Myocyte (in vitro differentiated cells): ENCODE measurements around the gene EFCAB14. TPM values are rescaled to one million over a fixed set of nuclear protein-coding genes. Genes with fewer than 3 reads are reported as not detected.
"Not testable (repeated sequence)": the region's sequence is repeated elsewhere in the genome, so short reads cannot be mapped to it uniquely, and the experiment has no call there.

Experiments
- DNase-seq: peaks from one replicate; pipeline ENCODE4 v3.0.0-alpha.2; 2012; ENCODE audit warnings: low read depth
- total RNA-seq: library from RNA; depleted of rRNA; stranded (reverse); fragments of >200 nt; gene quantifications from 2 replicates; pipeline ENCODE4 v1.2.3, GENCODE V29; 2014

The EFCAB14 gene
- total RNA-seq, 1 donor from 2014 or later: 50.9 TPM

- no peak for DNase-seq
These were observed 61.1 kb downstream of the EFCAB14 start for GRCh38 chr1:46657775-46658174.

DNA sequence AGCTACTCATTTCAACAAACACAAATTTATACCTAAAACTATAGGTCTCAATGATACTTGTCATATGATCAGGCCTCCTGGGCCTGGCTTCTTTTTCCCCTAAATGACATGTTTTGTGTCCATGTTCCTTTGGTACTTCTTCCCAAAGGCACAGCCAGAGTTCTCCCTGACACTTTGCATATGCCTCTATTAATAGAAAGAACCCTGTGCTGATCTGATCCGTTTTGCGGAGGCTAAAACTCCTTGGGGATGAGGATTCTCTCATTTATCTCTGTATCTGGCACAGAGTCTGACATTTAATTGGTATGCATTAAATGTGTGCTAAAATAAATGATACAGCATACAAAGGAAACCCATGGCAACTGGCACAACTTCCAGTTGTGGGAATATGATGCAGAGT lies 62.3 kb downstream of the EFCAB14 start:
- no peak for DNase-seq

GRCh38 chr1:46655848-46656247 lies 63.1 kb downstream of the EFCAB14 start:
- no peak for DNase-seq

DNA sequence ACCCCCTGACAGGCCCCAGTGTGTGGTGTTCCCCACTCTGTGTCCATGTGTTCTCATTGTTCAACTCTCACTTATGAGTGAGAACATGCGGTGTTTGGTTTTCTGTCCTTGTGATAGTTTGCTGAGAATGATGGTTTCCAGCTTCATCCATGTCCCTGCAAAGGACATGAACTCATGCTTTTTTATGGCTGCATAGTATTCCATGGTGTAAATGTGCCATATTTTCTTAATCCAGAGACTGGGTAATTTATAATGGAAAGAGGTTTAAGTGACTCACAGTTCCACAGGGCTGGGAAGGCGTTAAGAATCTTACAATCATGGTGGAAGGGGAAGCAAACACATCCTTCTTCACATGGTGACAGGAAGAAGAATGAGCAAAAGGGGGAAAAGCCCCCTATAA lies 64.2 kb downstream of the EFCAB14 start:
- DNase-seq: not testable (repeated sequence)

GRCh38 chr1:46654012-46654411 lies 64.9 kb downstream of the EFCAB14 start:
- DNase-seq: no peak

DNA sequence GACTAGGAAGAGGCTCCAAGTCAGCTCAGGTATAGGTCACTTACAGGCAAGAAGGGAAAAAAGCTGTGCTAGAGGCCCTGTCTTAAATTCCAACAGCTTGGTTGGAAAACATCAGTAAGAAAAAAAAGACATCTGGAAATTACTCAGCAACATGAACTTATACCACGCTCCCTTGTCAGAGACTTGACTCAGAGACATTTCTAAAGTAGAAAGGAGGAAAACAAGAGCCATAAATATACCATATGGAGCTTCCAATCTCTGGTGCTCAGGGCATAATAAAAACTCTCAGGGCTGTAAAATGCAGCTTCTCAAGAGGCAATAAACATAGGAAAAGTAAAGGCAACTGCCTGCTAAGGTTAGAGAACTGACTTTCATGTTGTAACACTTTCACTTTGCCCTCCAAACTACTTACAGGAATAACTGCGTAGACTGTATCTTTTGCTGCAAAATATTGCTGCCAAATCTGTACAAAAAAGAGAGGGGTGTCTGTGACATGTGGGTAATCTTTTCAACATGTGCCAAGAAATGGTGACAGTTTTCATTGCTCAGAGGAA lies 65.4 kb downstream of the EFCAB14 start:
- DNase-seq: no peak

GRCh38 chr1:46652321-46653100 lies 66.4 kb downstream of the EFCAB14 start:
- no peak for DNase-seq

DNA sequence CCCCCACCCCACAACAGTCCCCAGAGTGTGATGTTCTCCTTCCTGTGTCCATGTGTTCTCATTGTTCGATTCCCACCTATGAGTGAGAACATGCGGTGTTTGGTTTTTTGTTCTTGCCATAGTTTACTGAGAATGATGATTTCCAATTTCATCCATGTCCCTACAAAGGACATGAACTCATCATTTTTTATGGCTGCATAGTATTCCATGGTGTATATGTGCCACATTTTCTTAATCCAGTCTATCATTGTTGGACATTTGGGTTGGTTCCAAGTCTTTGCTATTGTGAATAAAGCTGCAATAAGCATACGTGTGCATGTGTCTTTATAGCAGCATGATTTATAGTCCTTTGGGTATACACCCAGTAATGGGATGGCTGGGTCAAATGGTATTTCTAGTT lies 67.8 kb downstream of the EFCAB14 start:
- not testable (repeated sequence) for DNase-seq

GRCh38 chr1:46650491-46650890 lies 68.4 kb downstream of the EFCAB14 start:
- no peak for DNase-seq

- no peak for DNase-seq
These were observed 69.2 kb downstream of the EFCAB14 start for GRCh38 chr1:46649764-46650163.

- no peak for DNase-seq
These were observed 71.3 kb downstream of the EFCAB14 start for GRCh38 chr1:46647611-46648010.

DNA sequence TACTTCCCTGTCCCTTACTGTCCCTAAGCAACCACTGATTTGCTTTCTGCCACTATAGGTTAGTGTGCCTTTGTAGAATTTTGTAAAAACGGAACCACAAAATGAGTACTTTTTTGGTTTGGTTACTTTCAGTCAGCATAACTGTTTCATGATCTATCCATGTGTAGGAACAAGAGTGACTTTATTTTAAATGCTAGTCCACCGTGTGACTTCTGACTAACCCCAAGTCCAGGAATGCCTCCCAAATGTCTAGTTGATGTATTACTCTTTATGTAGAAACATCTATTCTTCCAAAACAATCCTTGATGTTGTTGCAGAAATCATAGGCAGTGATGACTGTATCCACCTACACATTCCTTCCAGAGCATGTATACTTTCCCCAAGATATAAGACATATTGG lies 72.1 kb downstream of the EFCAB14 start:
- no peak for DNase-seq

GRCh38 chr1:46646331-46646730 lies 72.6 kb downstream of the EFCAB14 start:
- no peak for DNase-seq

GRCh38 chr1:46645815-46646214 lies 73.1 kb downstream of the EFCAB14 start:
- DNase-seq: no peak

DNA sequence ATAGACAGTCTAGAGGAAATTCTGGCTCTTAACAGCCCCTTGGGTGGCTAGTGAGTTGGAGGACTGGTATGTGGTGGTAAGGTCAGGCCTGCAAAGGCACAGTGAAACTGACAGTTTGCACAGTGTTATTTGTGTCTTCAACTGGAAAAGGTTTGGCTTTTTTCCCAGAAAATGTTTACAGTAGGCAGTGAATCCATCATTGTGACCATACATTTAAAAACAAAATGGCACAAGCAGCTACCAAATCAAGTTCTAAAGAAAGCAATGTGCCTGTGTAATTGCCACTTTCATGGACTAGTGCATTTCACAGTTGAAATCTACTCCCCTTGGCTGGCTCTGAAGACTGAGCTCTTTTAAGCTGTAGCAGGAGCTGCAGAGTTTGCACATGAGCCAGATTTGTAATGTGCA lies 75.5 kb downstream of the EFCAB14 start:
- DNase-seq: peak; percentile 55

GRCh38 chr1:46642115-46642680 lies 76.7 kb downstream of the EFCAB14 start:
- no peak for DNase-seq

GRCh38 chr1:46639547-46639946 lies 79.4 kb downstream of the EFCAB14 start:
- no peak for DNase-seq

- DNase-seq: no peak
These were observed 80.0 kb downstream of the EFCAB14 start for GRCh38 chr1:46638921-46639320.

DNA sequence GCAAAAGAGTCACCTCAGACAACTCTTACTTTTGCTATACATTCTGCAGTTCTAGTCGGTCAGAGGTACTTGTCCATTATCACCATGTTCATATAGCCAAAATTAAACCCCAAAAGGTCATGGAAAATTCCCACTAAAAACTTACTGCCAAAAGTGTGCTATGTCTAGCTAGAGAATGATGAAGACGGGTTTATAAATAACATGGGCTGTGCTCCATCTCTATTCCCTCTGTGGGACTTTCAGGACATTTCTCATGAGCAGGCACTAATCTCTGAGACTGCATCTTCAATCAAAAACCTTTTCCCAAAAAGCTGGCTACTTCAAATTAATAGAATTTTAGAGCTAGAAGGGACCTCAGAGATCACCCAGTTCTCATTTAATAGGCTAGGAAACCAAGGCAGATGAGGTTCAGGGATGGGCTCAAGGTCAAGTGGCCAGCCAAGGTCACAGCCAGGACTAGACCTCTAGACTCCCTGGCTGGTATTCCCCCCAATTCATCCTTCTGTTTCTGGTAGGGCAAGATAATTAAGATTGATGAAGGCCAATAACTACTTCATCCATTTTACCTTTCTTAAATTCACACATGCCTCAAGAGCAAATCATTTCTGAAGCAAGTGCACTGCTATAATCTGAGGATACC lies 81.3 kb downstream of the EFCAB14 start:
- peak; percentile 4 for DNase-seq

DNA sequence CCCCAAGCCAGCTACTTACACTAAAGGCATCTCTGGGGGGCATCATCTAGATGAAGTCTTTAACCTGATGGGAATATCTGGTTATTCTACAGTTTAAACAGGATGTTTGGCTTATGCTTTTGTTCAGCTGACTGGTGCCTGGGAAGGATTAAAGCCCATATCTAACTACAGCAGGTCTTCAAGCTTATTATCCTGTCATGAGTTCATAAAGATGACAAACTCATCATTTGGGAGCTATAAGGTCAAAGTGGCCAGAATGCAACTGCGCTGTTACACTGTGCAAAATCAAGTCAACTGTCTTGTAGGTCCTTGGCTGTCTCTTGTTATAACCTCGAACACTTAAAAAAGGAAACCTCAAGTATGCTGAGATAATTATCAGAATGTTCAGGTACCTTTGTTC lies 83.7 kb downstream of the EFCAB14 start:
- DNase-seq: no peak

- no peak for DNase-seq
These were observed 88.2 kb downstream of the EFCAB14 start for GRCh38 chr1:46630719-46631118.
